Measurements from ENCODE around the gene FOXD4L6.
"Not testable (repeated sequence)": the region's sequence is repeated elsewhere in the genome, so short reads cannot be mapped to it uniquely, and the experiment has no call there.

FOXD4L6 gene

DNA sequence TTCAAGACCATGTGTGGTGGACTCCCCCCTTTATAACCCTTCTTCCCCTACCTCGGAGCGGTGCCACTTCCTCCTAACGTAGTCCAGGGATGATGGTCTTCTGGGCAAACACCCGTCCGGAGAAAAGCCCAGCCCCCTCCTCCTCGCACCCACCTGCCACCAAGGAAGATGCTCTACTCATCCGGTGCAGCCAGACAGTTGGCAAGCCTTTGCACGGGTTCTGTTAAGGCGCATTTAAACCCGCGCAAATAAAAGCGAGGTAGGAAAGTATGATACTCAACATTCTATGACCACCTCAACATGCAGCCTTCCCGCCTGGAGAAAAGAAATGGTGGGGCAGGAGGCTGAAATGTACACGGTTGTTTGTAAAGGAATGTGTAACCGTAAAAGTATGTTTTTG, at the start of gene FOXD4L6:
Gene FOXD4L6 (minus strand): TSS at position 101 of the 400 bp plus-strand sequence. CDS start 298 bp downstream, outside the sequence.
- DNase-seq = not testable (repeated sequence)

GRCh38 chr9:41174994-41175393, 46.5 kb upstream of the FOXD4L6 start:
- not testable (repeated sequence) for DNase-seq

DNA sequence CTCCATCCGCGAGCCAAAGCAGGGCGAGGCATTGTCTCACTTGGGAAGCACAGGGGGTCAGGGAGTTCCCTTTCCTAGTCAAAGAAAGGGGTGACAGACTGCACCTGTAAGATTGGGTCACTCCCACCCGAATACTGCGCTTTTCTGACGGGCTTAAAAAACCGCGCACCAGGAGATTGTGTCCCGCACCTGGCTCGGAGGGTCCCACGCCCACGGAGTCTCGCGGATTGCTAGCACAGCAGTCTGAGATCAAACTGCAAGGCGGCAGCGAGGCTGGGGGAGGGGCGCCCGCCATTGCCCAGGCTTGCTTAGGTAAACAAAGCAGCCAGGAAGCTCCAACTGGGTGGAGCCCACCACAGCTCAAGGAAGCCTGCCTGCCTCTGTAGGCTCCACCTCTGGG, 21.6 kb upstream of the FOXD4L6 start:
- not testable (repeated sequence) for DNase-seq

DNA sequence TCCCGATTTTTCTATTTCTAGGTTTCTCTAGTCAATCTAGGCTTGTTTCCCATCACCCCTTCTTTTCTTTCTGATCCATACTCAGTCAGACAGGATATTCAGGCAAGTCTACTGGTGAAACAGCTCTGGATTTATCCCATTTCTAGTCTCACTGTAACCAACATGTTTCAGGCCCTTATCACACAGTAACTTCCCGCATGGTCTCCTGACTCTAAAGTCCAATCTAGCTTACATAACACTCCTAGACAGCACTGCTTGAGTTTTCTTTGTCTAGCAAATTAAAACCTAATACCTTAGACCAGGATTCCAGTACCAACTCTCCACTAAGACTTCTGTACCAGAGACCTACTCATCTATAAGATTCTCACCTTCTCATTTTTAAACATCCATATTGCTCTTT, 13.4 kb upstream of the FOXD4L6 start:
- DNase-seq = not testable (repeated sequence)

- DNase-seq = not testable (repeated sequence)
These were observed 1.6 kb downstream of the FOXD4L6 start for GRCh38 chr9:41126746-41127446.

- DNase-seq = not testable (repeated sequence)
These were observed 2.5 kb downstream of the FOXD4L6 start for GRCh38 chr9:41125936-41126335.

DNA sequence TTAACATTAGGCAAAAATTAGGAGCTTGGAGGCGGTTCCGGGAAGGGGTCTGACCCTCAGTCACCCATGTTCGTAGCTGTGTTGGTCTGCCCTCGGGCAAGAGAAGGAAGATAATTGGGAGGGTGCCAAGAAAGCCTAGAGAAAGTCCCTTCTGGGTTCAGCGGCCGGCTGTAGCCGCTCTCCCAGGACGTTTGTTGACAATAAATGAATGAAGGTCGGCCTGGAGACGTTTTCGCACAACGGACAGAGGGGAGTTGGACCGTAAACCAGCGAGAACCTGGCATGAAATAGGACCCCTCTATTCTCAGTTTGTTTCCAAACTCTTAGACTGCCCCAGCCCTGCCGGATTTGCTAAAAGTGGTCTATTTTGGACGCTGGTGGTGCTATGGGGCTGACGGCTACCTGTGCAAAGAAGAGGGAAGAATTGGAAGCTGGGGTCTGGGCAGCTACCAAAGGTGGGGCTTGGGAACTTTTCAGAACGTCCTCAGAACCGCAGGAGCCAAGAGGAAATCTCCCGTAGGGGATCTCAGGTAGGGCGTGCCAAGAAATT, 3.3 kb downstream of the FOXD4L6 start:
- not testable (repeated sequence) for DNase-seq

DNA sequence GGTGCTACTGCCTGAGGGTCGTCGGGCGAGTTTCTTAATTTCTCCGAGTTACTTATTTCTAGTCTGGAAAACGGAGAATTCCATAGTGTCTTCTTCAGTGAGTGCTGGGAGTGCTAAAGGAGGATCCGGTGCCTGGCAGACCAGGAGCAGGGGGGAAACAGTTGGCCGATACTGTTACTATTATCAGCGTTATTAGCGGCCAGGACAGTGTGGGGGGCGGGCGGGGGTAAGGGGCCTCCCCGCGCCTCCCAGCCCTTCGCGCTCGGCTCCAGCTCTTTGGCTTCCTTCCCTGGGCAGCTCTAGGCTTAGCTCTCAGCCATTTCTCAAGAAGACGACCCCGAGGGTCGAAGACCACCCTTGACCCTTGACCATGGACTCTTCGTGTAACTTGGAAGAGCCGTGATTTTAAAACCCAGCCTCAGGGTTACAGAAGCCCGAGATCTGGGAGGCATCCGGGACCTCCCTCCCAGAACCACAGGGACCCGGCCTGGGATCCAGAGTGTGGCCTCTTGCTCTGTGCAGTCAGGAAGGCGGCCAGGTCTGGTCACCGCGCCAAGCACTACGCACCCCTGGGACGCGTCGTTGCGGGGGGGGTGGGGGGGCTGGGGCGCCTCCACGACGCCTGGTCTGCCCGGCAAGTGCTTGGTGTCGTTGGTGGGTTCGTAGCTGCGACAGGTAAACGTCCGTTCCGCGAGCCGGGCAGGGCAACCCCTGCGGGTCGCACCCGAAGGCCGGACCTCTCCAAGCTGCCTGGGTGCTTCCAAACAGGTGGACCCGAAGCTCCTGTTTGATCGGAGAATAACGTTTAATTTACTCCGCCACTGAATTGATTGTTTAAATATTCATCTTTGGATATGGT, 4.0 kb downstream of the FOXD4L6 start:
- DNase-seq = not testable (repeated sequence)

- DNase-seq = not testable (repeated sequence)
These were observed 4.7 kb downstream of the FOXD4L6 start for GRCh38 chr9:41123812-41124211.

DNA sequence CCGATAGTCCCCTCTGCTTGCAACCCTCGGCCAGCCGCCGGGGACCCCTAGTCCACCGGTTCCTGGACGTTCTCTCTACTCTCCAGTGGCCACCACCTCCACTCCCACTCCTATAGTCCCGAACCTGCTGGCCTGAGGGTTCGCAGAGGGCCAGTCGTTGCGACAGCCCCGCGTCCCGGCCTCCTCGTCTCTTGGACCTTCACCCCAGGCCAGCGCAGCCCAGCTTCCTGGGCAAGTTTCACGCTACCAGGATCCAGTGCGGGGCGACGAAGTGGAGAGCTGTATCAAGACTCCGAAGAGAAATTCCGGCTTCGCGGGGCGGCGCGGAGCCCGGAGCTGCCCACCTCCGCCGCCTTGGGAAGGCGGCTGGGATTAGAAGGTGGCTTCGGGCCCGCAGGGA, 5.1 kb downstream of the FOXD4L6 start:
- DNase-seq = not testable (repeated sequence)

DNA sequence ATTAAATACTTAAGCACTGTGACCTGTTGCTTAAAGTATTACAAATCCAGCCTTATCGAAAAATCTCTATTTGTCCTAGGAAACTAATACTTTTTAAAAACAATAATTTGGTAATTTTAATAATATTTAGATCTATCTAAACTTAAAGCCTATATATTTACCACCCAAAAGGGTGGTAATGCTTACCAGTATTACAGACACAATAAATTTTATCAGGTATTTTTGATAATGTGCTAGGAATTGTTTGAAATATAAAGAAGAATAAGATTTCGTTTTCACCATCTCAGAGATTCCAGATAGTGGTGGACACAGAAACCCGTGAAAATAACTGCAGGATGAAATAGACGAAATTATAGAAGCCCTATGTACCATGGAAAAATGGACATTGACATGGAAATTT, 7.8 kb downstream of the FOXD4L6 start:
- DNase-seq = not testable (repeated sequence)

GRCh38 chr9:41119719-41120118, 8.8 kb downstream of the FOXD4L6 start:
- DNase-seq = not testable (repeated sequence)

- DNase-seq = not testable (repeated sequence)
These were observed 9.2 kb downstream of the FOXD4L6 start for GRCh38 chr9:41119311-41119710.

DNA sequence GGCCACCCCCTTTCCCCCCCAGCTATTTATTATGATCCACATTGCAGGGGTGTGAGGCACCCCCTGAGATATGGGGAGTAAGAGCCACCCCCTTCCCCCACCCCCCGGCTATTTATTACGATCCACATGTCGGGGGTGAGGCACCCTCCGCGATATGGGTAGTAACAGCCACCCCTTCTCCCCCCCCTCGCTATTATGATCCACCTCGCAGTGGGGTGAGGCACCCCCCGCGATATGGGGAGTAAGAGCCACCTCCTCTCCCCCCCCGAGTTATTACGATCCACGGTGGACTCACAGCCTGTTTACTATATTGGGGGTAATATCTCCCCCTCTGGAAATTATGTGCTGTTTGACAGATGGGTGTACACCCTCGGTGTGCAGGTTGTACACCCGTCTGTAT, 15.1 kb downstream of the FOXD4L6 start:
- DNase-seq = not testable (repeated sequence)

DNA sequence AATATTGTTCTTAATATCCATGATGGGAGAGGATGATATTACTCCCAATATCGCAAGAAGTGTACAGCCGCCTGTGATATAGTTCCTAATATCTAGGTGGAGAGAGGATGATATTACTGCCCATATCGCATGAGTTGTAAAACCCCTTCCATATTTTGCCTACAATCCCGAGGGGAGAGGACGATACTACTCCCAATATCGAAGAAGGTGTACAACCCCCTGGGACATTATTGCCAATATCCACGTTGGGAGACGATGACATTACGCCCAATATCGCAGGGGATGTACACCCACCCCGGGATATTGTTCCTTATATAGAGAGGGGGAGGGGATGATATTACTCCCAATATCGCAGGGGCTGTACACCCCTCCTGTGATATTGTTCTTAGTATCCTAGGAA, 17.1 kb downstream of the FOXD4L6 start:
- not testable (repeated sequence) for DNase-seq

DNA sequence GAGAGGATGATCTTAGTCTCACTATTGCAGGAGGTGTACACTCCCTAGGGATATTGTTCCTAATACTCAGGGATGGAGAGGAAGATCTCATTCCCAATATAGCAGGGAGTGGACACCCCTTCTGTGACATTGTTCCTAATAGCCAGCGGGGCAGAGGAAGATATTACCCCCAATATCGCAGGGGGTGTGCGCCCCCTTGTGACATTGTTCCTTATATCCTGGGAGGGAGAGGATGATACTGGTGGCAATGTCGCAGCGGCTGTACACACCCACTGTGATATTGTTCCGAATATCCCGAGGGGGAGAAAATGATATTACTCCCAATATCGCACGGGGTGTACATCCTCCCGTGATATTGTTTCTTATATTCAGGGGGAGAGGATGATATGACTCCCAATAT, 17.6 kb downstream of the FOXD4L6 start:
- DNase-seq = not testable (repeated sequence)

- not testable (repeated sequence) for DNase-seq
These were observed 19.2 kb downstream of the FOXD4L6 start for GRCh38 chr9:41109253-41109652.

DNA sequence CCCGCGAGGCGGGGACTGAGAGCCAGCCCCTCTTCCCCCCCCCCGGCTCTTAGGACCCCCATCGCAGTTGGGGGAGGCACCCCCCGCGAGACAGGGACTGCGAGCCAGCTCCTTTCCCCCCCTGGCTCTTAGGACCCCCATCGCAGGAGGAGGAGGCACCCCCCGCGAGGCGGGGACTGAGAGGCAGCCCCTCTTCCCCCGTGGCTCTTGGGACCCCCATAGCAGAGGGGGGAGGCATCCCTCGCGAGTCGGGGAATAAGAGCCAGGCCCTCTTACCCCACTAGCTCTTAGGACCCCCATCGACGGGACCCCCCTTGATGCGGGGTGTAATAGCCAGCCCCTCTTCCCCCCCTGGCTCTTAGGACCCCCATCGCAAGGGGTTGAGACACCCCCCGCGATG, 19.7 kb downstream of the FOXD4L6 start:
- not testable (repeated sequence) for DNase-seq

- DNase-seq = not testable (repeated sequence)
These were observed 21.9 kb downstream of the FOXD4L6 start for GRCh38 chr9:41106472-41107116.

DNA sequence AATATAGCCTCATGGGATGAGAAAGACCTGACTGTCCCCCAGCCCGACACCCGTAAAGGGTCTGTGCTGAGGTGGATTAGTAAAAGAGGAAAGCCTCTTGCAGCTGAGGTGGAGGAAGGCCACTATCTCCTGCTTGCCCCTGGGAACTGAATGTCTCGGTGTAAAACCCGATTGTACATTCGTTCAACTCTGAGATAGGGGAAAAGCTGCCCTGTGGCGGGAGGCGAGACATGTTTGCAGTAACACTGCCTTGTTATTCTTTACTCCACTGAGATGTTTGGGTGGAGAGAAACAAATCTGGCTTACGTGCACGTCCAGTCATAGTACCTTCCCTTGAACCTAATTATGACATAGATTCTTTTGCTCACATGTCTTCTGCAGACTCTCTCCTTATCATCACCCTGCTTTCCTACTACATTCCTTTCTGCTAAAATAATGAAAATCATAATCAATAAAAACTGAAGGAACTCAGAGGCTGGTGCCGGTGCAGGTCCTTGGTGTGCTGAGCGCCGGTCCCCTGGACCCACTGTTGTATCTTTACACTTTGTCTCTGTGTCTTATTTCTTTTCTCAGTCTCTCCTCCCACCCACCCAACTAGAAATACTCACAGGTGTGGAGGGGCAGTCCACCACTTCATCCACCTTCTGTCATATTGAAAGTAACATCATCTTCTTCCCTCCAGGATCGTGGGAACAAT, 22.8 kb downstream of the FOXD4L6 start:
- not testable (repeated sequence) for DNase-seq

GRCh38 chr9:41104542-41104941, 23.9 kb downstream of the FOXD4L6 start:
- not testable (repeated sequence) for DNase-seq

DNA sequence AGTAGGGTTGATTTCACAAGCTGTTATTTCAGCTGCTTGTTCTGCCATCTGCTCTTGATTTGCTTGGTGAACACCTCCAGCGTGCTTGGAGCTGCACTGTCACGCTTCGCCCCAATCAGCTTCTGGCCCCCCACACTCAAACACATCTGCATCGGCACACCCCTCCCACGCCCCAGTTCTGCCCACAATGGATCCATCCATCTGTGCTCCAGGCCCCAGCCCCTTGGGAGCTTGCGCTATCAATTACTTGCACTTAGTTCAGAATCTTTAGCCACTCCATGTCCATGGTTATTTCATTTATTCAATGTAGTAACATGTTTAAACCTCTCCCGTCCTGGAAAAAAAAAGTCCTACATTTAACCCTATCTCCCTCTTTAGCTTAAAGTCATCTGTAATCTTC, 28.0 kb downstream of the FOXD4L6 start:
- DNase-seq = not testable (repeated sequence)
